ENCODE results near the gene MEOX2. TPM values are rescaled to one million over a fixed set of nuclear protein-coding genes. Genes with fewer than 3 reads are reported as not detected.

The MEOX2 gene
- total and polyA plus RNA-seq, 10 of the 15 experiments (the other 5 are each of a cell fraction or from before 2014, with no cell fraction given), result not detected

DNA sequence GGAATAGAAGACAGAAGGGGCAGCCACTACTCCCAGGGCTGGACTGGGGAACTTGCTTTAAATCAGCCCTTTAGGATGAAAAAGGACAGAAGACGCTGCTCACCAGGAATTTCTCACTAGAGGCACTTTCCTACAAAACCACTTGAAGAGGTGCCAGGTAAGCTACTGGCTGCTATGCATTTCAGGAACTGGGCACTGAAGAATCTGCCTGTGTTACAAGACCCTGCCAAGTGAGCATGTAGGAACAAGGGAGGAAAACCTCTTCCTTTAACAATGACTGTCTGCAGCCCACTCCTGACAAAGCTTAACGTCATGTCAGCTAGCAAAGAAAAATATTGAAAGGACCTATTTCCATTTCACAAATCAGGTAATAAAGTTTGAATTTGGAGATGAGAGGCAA lies 118.8 kb downstream of the MEOX2 start:
- Histone ChIP-seq H3K27me3 (replicated peaks in 1 of 2; ENCODE audit: control insufficient read depth in 2 of 2, insufficient read depth in 2 of 2, low read length in 1 of 2) (no peaks in the 10 kb centered on the region), H3K36me3 (ENCODE audit: control insufficient read depth in 2 of 2, insufficient read depth in 2 of 2, low read length in 1 of 2) (no peaks in the 10 kb centered on the region), H3K27ac (ENCODE audit: control insufficient read depth, insufficient read depth) (no peak overlapping the region), H3K9ac (ENCODE audit: control insufficient read depth, insufficient read depth, low read length) (no peak overlapping the region), H3K4me3 (no peak overlapping the region), H3K9me3 (replicated peaks; ENCODE audit: control insufficient read depth, insufficient read depth, low read length) (no peaks in the 10 kb centered on the region), H2AFZ (ENCODE audit: control insufficient read depth, low read depth, low read length) (no peak overlapping the region), H3K4me1 (ENCODE audit: control insufficient read depth, insufficient read depth, low read length) (no peaks in the 10 kb centered on the region), H3K4me2 (ENCODE audit: control insufficient read depth, insufficient read depth) (no peak overlapping the region), H4K20me1 (ENCODE audit: control insufficient read depth, insufficient read depth) (no peaks in the 10 kb centered on the region), H3K79me2 (ENCODE audit: control insufficient read depth, insufficient read depth, low read length) (no peaks in the 10 kb centered on the region)
- ChIA-PET RAD21 (ENCODE audit: unreplicated experiment) (interaction anchor here (1.0 kb wide), 1 partner anchor 13 kb away, joined by 3 read pairs; no protein-coding TSS in a partner anchor), CTCF (interaction anchor here (1.0 kb wide), 1 partner anchor 153 kb away, joined by 3 read pairs; no protein-coding TSS in a partner anchor), SMC1A (ENCODE audit: uncharacterized antibody, unreplicated experiment) (interaction anchor here (0.7 to 1.7 kb wide), 6 partner anchors 9 to 153 kb away, joined by 3 to 10 read pairs (median 3); no protein-coding TSS in a partner anchor), POLR2A (interaction anchor here (1.1 kb wide), 1 partner anchor 50 kb away, joined by 6 read pairs; no protein-coding TSS in a partner anchor)
- 3% methylated on average over 2 of the region's 2 CpGs for WGBS (ENCODE audit: insufficient coverage, insufficient replicate concordance, low lambda C conversion rate, missing lambda C conversion rate)
- intact Hi-C loops (cut with micrococcal nuclease; ENCODE audit: unreplicated experiment) (no loop called here), in situ Hi-C loops (cut with MboI) (no loop called here)
- ATAC-seq, result no peak
- no peak for DNase-seq (ENCODE audit: low read depth, low spot score)
- BruUV-seq (replicated peaks), result no TSS peak
- no peak for FAIRE-seq
- TF ChIP-seq ZNF384 (IDR thresholded peaks at IDR 0.05; ENCODE audit: borderline replicate concordance, low read depth, low read length), result no peak
- TF ChIP-seq EP300 (IDR thresholded peaks at IDR 0.05; ENCODE audit: borderline replicate concordance in 1 of 2, control insufficient read depth in 1 of 2, low read depth in 2 of 2, low read length in 2 of 2), result no peak
- TF ChIP-seq, protein P1, sequence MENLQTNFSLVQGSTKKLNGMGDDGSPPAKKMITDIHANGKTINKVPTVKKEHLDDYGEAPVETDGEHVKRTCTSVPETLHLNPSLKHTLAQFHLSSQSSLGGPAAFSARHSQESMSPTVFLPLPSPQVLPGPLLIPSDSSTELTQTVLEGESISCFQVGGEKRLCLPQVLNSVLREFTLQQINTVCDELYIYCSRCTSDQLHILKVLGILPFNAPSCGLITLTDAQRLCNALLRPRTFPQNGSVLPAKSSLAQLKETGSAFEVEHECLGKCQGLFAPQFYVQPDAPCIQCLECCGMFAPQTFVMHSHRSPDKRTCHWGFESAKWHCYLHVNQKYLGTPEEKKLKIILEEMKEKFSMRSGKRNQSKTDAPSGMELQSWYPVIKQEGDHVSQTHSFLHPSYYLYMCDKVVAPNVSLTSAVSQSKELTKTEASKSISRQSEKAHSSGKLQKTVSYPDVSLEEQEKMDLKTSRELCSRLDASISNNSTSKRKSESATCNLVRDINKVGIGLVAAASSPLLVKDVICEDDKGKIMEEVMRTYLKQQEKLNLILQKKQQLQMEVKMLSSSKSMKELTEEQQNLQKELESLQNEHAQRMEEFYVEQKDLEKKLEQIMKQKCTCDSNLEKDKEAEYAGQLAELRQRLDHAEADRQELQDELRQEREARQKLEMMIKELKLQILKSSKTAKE (IDR thresholded peaks at IDR 0.05; ENCODE audit: low read depth, poor library complexity, severe bottlenecking), result no peak
- TF ChIP-seq HDGF (IDR thresholded peaks at IDR 0.05), result no peak
- no peak for TF ChIP-seq BHLHE40 (IDR thresholded peaks at IDR 0.05; ENCODE audit: borderline replicate concordance in 1 of 2, low read depth in 2 of 2, low read length in 1 of 2)
- no peak for TF ChIP-seq JUND (IDR thresholded peaks at IDR 0.05; ENCODE audit: low read depth, low read length)
- TF ChIP-seq, protein P2, sequence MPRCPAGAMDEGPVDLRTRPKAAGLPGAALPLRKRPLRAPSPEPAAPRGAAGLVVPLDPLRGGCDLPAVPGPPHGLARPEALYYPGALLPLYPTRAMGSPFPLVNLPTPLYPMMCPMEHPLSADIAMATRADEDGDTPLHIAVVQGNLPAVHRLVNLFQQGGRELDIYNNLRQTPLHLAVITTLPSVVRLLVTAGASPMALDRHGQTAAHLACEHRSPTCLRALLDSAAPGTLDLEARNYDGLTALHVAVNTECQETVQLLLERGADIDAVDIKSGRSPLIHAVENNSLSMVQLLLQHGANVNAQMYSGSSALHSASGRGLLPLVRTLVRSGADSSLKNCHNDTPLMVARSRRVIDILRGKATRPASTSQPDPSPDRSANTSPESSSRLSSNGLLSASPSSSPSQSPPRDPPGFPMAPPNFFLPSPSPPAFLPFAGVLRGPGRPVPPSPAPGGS (IDR thresholded peaks at IDR 0.05; ENCODE audit: borderline replicate concordance, insufficient read depth, low read depth, low read length, poor library complexity, severe bottlenecking), result no peak
- TF ChIP-seq BCL11A (IDR thresholded peaks at IDR 0.05; ENCODE audit: low read depth, low read length), result no peak
- no peak for TF ChIP-seq ZNF622 (IDR thresholded peaks at IDR 0.05)
- no peak for TF ChIP-seq CBX3 (IDR thresholded peaks at IDR 0.05; ENCODE audit: borderline replicate concordance, low read depth)
- TF ChIP-seq NR2C2 (IDR thresholded peaks at IDR 0.05; ENCODE audit: borderline replicate concordance, control insufficient read depth, insufficient read length, low read depth), result no peak
- TF ChIP-seq, protein P3, sequence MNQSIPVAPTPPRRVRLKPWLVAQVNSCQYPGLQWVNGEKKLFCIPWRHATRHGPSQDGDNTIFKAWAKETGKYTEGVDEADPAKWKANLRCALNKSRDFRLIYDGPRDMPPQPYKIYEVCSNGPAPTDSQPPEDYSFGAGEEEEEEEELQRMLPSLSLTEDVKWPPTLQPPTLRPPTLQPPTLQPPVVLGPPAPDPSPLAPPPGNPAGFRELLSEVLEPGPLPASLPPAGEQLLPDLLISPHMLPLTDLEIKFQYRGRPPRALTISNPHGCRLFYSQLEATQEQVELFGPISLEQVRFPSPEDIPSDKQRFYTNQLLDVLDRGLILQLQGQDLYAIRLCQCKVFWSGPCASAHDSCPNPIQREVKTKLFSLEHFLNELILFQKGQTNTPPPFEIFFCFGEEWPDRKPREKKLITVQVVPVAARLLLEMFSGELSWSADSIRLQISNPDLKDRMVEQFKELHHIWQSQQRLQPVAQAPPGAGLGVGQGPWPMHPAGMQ (IDR thresholded peaks at IDR 0.05; ENCODE audit: borderline replicate concordance), result no peak
- TF ChIP-seq SMAD1 (IDR thresholded peaks at IDR 0.05; ENCODE audit: low read depth, partially characterized antibody), result no peak
- no peak for TF ChIP-seq PKNOX1 (IDR thresholded peaks at IDR 0.05)
- TF ChIP-seq CBFB (IDR thresholded peaks at IDR 0.05; ENCODE audit: low read depth), result no peak
- TF ChIP-seq BMI1 (IDR thresholded peaks at IDR 0.05; ENCODE audit: borderline replicate concordance), result no peak
- TF ChIP-seq FOXK2 (IDR thresholded peaks at IDR 0.05), result no peak
- no peak for TF ChIP-seq GATAD2B (conservative IDR thresholded peaks at IDR 0.05; ENCODE audit: low read depth)
- no peak for TF ChIP-seq POLR2AphosphoS5 (IDR thresholded peaks at IDR 0.05; ENCODE audit: low read length)

Data from GM12878 (cell line).